ENCODE results near the gene NAPB.

NAPB gene

DNA sequence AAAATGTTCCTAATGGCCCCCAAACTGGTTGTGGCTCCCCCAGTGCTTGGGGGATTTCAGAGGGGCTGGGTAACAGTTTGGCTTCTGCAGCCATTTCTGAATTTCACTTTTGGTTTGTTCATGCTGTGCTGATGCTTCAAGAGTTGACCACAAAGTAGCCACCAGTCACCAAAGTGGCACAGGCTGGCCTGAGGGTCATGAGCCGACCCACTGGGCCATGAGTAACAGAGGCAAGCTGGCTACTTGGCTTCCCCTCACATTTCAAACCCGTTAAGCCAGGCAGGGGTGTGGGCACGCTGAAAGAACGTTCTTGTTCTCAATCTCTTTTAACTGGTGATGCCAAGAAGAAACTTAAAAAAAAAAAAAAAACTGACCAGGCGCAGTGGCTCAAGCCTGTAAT, 85.8 kb downstream of the NAPB start:
- H3K27me3 ChIP-seq (replicated peaks; ENCODE audit: control insufficient read depth, insufficient read depth, low read length): no peaks in the 10 kb centered on the region
- no peak for DNase-seq (ENCODE audit: extremely low read depth, insufficient read length)
- TF ChIP-seq, protein P1, sequence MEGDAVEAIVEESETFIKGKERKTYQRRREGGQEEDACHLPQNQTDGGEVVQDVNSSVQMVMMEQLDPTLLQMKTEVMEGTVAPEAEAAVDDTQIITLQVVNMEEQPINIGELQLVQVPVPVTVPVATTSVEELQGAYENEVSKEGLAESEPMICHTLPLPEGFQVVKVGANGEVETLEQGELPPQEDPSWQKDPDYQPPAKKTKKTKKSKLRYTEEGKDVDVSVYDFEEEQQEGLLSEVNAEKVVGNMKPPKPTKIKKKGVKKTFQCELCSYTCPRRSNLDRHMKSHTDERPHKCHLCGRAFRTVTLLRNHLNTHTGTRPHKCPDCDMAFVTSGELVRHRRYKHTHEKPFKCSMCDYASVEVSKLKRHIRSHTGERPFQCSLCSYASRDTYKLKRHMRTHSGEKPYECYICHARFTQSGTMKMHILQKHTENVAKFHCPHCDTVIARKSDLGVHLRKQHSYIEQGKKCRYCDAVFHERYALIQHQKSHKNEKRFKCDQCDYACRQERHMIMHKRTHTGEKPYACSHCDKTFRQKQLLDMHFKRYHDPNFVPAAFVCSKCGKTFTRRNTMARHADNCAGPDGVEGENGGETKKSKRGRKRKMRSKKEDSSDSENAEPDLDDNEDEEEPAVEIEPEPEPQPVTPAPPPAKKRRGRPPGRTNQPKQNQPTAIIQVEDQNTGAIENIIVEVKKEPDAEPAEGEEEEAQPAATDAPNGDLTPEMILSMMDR (IDR thresholded peaks at IDR 0.05; ENCODE audit: insufficient read depth, low read length, poor library complexity, severe bottlenecking): no peak
- no peaks in the 10 kb centered on the region for H3K36me3 ChIP-seq (ENCODE audit: control insufficient read depth, insufficient read depth, low read length)
- H3K4me3 ChIP-seq (replicated peaks; ENCODE audit: low read depth, low read length): no peak overlapping the region

DNA sequence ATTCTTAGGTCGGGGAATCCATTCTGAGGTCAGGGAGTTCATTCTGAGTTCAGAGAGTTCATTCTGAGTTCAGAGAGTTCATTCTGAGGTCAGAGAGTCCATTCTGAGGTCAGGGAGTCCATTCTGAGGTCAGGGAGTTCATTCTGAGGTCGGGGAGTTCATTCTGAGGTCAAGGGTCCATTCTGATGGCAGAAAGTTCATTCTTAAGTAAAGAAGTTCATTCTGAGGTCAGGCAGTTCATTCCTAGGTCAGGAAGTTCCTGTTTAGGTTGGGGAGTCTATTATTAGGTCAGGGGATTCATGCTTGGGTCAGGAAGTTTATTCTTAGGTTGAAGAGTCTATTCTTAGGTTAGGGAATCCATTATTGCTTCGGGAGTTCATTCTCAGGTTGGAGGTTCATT, 87.2 kb downstream of the NAPB start:
- Histone ChIP-seq H3K36me3 (ENCODE audit: control insufficient read depth, insufficient read depth, low read length) (no peaks in the 10 kb centered on the region), H3K4me3 (replicated peaks; ENCODE audit: low read depth, low read length) (no peak overlapping the region), H3K27me3 (replicated peaks; ENCODE audit: control insufficient read depth, insufficient read depth, low read length) (no peaks in the 10 kb centered on the region)
- TF ChIP-seq, protein P1 (IDR thresholded peaks at IDR 0.05; ENCODE audit: insufficient read depth, low read length, poor library complexity, severe bottlenecking): no peak
- no peak for DNase-seq (ENCODE audit: extremely low read depth, insufficient read length)

DNA sequence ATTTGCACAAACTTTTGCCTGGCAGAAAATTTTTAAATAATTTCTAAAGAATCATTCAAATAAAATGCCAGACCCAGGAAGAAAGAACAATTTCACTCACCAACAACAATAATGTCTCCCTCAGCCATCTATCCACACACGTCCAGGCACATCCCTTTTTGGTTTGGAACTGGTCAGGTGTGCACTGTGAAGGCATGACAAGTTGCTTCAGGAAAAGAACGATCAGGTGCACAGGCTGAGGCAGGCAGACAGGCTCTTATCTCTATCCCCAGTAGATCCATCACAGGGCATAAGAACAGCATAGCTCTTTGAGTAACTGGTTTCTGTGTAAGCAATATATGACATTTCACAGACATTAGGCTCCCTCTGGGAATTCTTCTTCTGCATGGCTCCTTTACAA, 88.8 kb downstream of the NAPB start:
- H3K27me3 ChIP-seq (replicated peaks; ENCODE audit: control insufficient read depth, insufficient read depth, low read length): no peaks in the 10 kb centered on the region
- no peak overlapping the region for H3K4me3 ChIP-seq (replicated peaks; ENCODE audit: low read depth, low read length)
- H3K36me3 ChIP-seq (ENCODE audit: control insufficient read depth, insufficient read depth, low read length): no peaks in the 10 kb centered on the region
- DNase-seq (ENCODE audit: extremely low read depth, insufficient read length): no peak
- TF ChIP-seq, protein P1 (IDR thresholded peaks at IDR 0.05; ENCODE audit: insufficient read depth, low read length, poor library complexity, severe bottlenecking): no peak

DNA sequence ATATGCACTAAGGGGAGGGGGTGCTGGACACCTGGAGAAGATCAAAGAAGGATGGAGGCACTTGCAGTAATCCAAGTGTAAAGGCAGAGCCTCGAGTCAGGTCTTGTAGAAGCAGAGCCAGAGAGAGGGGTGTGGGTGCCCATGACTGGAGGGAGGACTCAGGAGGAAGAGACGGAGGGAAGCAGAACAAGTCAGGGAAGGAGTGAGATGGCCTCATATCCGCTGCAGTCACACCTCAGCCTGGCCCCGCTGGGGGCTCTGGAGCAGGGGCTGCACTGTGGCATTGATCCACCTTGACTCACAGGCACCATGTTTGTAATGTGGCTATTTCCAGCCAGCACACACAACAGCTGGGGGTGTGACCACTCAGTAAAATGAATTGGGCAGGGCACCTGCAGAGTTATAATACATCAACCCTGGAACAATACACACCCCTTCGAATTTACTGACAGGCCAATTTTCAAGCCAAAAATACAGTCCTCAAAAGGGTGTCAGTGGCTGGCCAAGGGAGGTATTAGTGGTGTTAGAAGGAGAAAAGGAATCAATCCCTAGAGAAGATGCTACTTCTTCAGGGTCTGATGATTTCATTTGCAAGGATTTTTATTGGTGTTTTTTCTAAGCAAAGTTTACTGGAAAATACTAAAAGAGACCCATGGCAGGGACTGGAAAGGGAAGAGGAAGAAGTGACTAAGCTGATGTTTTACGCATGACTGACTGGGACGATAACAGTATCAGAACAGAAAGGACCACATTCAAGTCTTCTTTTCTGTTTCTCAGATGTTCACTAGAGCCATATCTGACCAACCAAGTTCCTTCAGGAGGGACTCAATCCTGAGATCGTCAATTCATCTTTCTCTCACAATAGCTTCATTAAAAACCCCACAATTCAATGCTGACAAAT, 89.6 kb downstream of the NAPB start:
- TF ChIP-seq, protein P1 (IDR thresholded peaks at IDR 0.05; ENCODE audit: insufficient read depth, low read length, poor library complexity, severe bottlenecking): no peak
- Histone ChIP-seq H3K36me3 (ENCODE audit: control insufficient read depth, insufficient read depth, low read length) (no peaks in the 10 kb centered on the region), H3K27me3 (replicated peaks; ENCODE audit: control insufficient read depth, insufficient read depth, low read length) (no peaks in the 10 kb centered on the region), H3K4me3 (replicated peaks; ENCODE audit: low read depth, low read length) (no peak overlapping the region)
- no peak for DNase-seq (ENCODE audit: extremely low read depth, insufficient read length)

DNA sequence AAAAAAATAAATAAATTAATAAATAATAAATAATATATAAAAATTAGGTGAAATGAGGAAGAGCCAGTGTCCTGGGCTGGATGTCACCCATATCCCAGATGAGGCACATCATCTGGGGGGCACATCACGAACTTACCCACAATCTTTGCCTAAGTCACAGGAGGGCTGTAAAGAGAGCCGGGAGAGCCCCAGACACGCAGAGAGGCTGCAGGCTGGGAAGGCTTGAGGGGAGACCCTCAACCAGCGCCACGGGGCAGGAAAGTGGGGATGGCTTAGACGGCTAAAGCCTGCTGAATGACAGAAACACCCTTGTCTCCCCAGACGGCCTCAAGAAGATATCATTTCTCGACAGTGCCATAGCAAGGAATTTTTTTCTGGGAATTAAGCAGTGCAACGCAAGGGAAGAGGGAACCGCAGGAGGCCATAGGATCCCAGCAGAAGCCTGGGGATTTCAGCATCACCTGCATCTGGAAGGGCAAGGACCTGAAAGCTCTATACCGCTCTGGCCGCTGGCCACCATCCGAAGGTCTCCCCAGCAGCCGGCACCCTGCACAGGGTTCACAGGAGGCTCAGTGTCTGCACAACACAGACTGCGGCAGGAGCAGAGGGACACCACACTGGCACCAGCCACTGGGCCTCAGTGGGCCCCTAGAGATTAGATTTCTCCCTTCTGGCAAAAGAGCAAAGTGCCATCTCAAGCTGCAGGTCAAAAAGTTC, 93.5 kb downstream of the NAPB start:
- H3K27me3 ChIP-seq (replicated peaks; ENCODE audit: control insufficient read depth, insufficient read depth, low read length): no peaks in the 10 kb centered on the region
- H3K36me3 ChIP-seq (ENCODE audit: control insufficient read depth, insufficient read depth, low read length): no peaks in the 10 kb centered on the region
- no peak overlapping the region for H3K4me3 ChIP-seq (replicated peaks; ENCODE audit: low read depth, low read length)
- no peak for DNase-seq (ENCODE audit: extremely low read depth, insufficient read length)
- TF ChIP-seq, protein P1 (IDR thresholded peaks at IDR 0.05; ENCODE audit: insufficient read depth, low read length, poor library complexity, severe bottlenecking): no peak
